Measurements from ENCODE around the gene KLF6.

Gene KLF6

GRCh38 chr10:3779158-3779741 lies 5.8 kb downstream of the KLF6 start:
- peak in 1 of 42 donors; percentile 34 for DNase-seq
- intact Hi-C loops (cut with DNase I): no loop called here

- peak in 1 of 42 donors; percentile 22 for DNase-seq
- intact Hi-C loops (cut with DNase I): no loop called here
These were observed 6.3 kb downstream of the KLF6 start for GRCh38 chr10:3778692-3779157.

- no peak for DNase-seq
These were observed 6.9 kb downstream of the KLF6 start for GRCh38 chr10:3777981-3778691.

GRCh38 chr10:3776796-3777571 lies 8.0 kb downstream of the KLF6 start:
- peak in 2 of 42 donors; percentile 37 to 40 for DNase-seq
- intact Hi-C loops (cut with DNase I): no loop called here

More at GRCh38 chr10:3777981-3778691, 6.9 kb downstream of the KLF6 start:
- intact Hi-C loops (cut with DNase I): no loop called here

- intact Hi-C loops (cut with DNase I): no loop called here
These were observed 9.1 kb downstream of the KLF6 start for GRCh38 chr10:3775696-3776551.

GRCh38 chr10:3774814-3775695 lies 10.0 kb downstream of the KLF6 start:
- intact Hi-C loops (cut with DNase I): no loop called here
- DNase-seq: peak in 14 of 42 donors; percentile 28 to 75 (median 49)

More at GRCh38 chr10:3775696-3776551, 9.1 kb downstream of the KLF6 start:
- peak in 4 of 42 donors; percentile 36 to 51 (median 40) for DNase-seq

GRCh38 chr10:3774018-3774813 lies 10.8 kb downstream of the KLF6 start:
- intact Hi-C loops (cut with DNase I): no loop called here
- peak in 2 of 42 donors; percentile 32 to 37 for DNase-seq

GRCh38 chr10:3773460-3774017 lies 11.5 kb downstream of the KLF6 start:
- intact Hi-C loops (cut with DNase I): no loop called here
- DNase-seq: peak in 1 of 42 donors; percentile 22

- DNase-seq: peak in 1 of 42 donors; percentile 31
- intact Hi-C loops (cut with DNase I): no loop called here
These were observed 12.4 kb downstream of the KLF6 start for GRCh38 chr10:3772361-3773171.

GRCh38 chr10:3770611-3771110 lies 14.3 kb downstream of the KLF6 start:
- intact Hi-C loops (cut with DNase I): no loop called here
- DNase-seq: peak in 1 of 42 donors; percentile 36

GRCh38 chr10:3769556-3769955 lies 15.5 kb downstream of the KLF6 start:
- intact Hi-C loops (cut with DNase I): no loop called here
- no peak for DNase-seq

- intact Hi-C loops (cut with DNase I): no loop called here
- DNase-seq: peak in 1 of 42 donors; percentile 32
These were observed 18.8 kb downstream of the KLF6 start for GRCh38 chr10:3766046-3766756.

- intact Hi-C loops (cut with DNase I): no loop called here
- peak in 1 of 42 donors; percentile 12 for DNase-seq
These were observed 19.9 kb downstream of the KLF6 start for GRCh38 chr10:3765146-3765545.

- DNase-seq: no peak
- intact Hi-C loops (cut with DNase I): no loop called here
These were observed 20.3 kb downstream of the KLF6 start for GRCh38 chr10:3764626-3765112.
